MCF 10A (cell line): ENCODE data around the gene FMC1. TPM values are rescaled to one million over a fixed set of nuclear protein-coding genes. Genes with fewer than 3 reads are reported as not detected.

Source experiments
- BruUV-seq: library from RNA; stranded (reverse); fragments of 400-500 nt; replicated peaks from 2 replicates; lab custom pipeline; 2021; lab: Mats Ljungman, UMichigan
- CTCF ChIA-PET: fragments of 300-600 bp; sonication (Branson Sonifier 250); formaldehyde crosslinking; extraction: SDS; loops from one replicate; lab custom pipeline; 2021; ENCODE audit warnings: antibody characterized with exemption, inconsistent platforms; lab: Yijun Ruan, JAX
- POLR2A ChIA-PET: fragments of 300-600, 350-650 bp; sonication (Branson Sonifier 250); formaldehyde crosslinking; extraction: SDS; loops from one replicate; lab custom pipeline; 2020; ENCODE audit warnings: antibody characterized with exemption, inconsistent platforms; lab: Yijun Ruan, JAX
- DNase-seq: peaks from one replicate; pipeline ENCODE4 v3.0.0-alpha.2; 2018; ENCODE audit not compliant: unreplicated experiment
- H3K27ac Mint-ChIP-seq: one replicate; pipeline ENCODE4 v1.8.0; 2022; ENCODE audit warnings: mild to moderate bottlenecking, low read depth, mixed read lengths; ENCODE audit not compliant: unreplicated experiment
- H3K27me3 Mint-ChIP-seq: one replicate; pipeline ENCODE4 v1.8.0; 2022; ENCODE audit warnings: mixed read lengths; ENCODE audit not compliant: insufficient read depth, unreplicated experiment
- H3K36me3 Mint-ChIP-seq: one replicate; pipeline ENCODE4 v1.8.0; 2022; ENCODE audit warnings: mild to moderate bottlenecking, moderate library complexity, mixed read lengths; ENCODE audit not compliant: insufficient read depth, unreplicated experiment
- H3K4me1 Mint-ChIP-seq: one replicate; pipeline ENCODE4 v1.8.0; 2022; ENCODE audit warnings: mixed read lengths; ENCODE audit not compliant: insufficient read depth, unreplicated experiment
- H3K4me3 Mint-ChIP-seq: one replicate; pipeline ENCODE4 v1.8.0; 2022; ENCODE audit warnings: mild to moderate bottlenecking, moderate library complexity, mixed read lengths; ENCODE audit not compliant: unreplicated experiment
- H3K9me3 Mint-ChIP-seq: one replicate; pipeline ENCODE4 v1.8.0; 2022; ENCODE audit warnings: mixed read lengths; ENCODE audit not compliant: unreplicated experiment
- CTCF ChIP-seq: fragments of 200-600 bp; IDR thresholded peaks from one replicate; pipeline ENCODE4 v1.8.0; 2022; ENCODE audit warnings: antibody characterized with exemption, mild to moderate bottlenecking; ENCODE audit not compliant: unreplicated experiment
- intact Hi-C: fragments of 100-400 bp; cut with micrococcal nuclease; formaldehyde crosslinking; loops from 2 replicates; pipeline ENCODE4 v1.14.1; 2022
- total RNA-seq: library from RNA; stranded (reverse); gene quantifications from 2 replicates; pipeline ENCODE4 v1.2.3, GENCODE V29; 2022

The FMC1 gene
- total RNA-seq, 1 experiment from 2014 or later = 11.8 TPM

GRCh38 chr7:139394540-139394939 is 53.4 kb downstream of the FMC1 start:
- H3K27ac Mint-ChIP-seq = no peak overlapping the region

More at GRCh38 chr7:139394540-139394939, 53.4 kb downstream of the FMC1 start:
- Mint-ChIP-seq H3K36me3 (peaks cover 71% of the 10 kb centered on the region), H3K4me3 (no peak overlapping the region), H3K27me3 (no peaks in the 10 kb centered on the region), H3K9me3 (no peaks in the 10 kb centered on the region), H3K4me1 (peaks cover 18% of the 10 kb centered on the region)
- intact Hi-C loops = no loop called here
- TF ChIP-seq CTCF = no peak
- no peak for DNase-seq
- CTCF ChIA-PET = interaction anchor here (0.6 kb wide), 1 partner anchor 43 kb away, joined by 3 read pairs; no protein-coding TSS in a partner anchor
- POLR2A ChIA-PET = interaction anchor here (0.7 to 1.3 kb wide), 5 partner anchors 8 to 1457 kb away, joined by 3 to 5 read pairs (median 3); no protein-coding TSS in a partner anchor
- no TSS peak for BruUV-seq

Other genes with a start within 250 kb of the FMC1 start
- gene ZC3HAV1, start 231.6 kb upstream of the FMC1 start, total RNA-seq = 14.2 and 25.7 TPM in 2 replicates
- gene UBN2, start 110.1 kb upstream of the FMC1 start, total RNA-seq = 18.7 and 25.3 TPM in 2 replicates
- gene LUC7L2, start 18.6 kb downstream of the FMC1 start, total RNA-seq = 138 and 145 TPM in 2 replicates
- 0.19 TPM in 1 of 2 replicates, not detected in the other for gene KLRG2, start 142.3 kb downstream of the FMC1 start, total RNA-seq
- gene CLEC2L, start 182.3 kb downstream of the FMC1 start, total RNA-seq = not detected in 2 replicates